Measurements from ENCODE around the gene RARB.

RARB gene

GRCh38 chr3:25582242-25582641 is 154.2 kb downstream of the RARB start:
- DNase-seq: no peak

GRCh38 chr3:25583343-25583742 is 155.3 kb downstream of the RARB start:
- DNase-seq: no peak

- DNase-seq: no peak
These were observed 156.1 kb downstream of the RARB start for GRCh38 chr3:25584011-25584789.

- DNase-seq: no peak
These were observed 157.5 kb downstream of the RARB start for GRCh38 chr3:25585361-25586166.

- no peak for DNase-seq
These were observed 158.1 kb downstream of the RARB start for GRCh38 chr3:25586167-25586505.

- no peak for DNase-seq
These were observed 158.5 kb downstream of the RARB start for GRCh38 chr3:25586553-25586952.

- no peak for DNase-seq
These were observed 159.0 kb downstream of the RARB start for GRCh38 chr3:25587094-25587493.

- no peak for DNase-seq
These were observed 159.5 kb downstream of the RARB start for GRCh38 chr3:25587526-25587925.

- no peak for DNase-seq
These were observed 159.9 kb downstream of the RARB start for GRCh38 chr3:25587975-25588374.

GRCh38 chr3:25588441-25589103 is 160.5 kb downstream of the RARB start:
- DNase-seq: no peak

GRCh38 chr3:25589104-25589782 is 161.2 kb downstream of the RARB start:
- no peak for DNase-seq

- DNase-seq: no peak
These were observed 161.8 kb downstream of the RARB start for GRCh38 chr3:25589783-25590258.

- no peak for DNase-seq
These were observed 164.5 kb downstream of the RARB start for GRCh38 chr3:25592510-25592968.

- DNase-seq: no peak
These were observed 164.9 kb downstream of the RARB start for GRCh38 chr3:25593001-25593400.

- no peak for DNase-seq
These were observed 166.0 kb downstream of the RARB start for GRCh38 chr3:25594007-25594502.

- DNase-seq: no peak
These were observed 169.6 kb downstream of the RARB start for GRCh38 chr3:25597535-25598101.

- DNase-seq: no peak
These were observed 175.6 kb downstream of the RARB start for GRCh38 chr3:25603703-25604102.

GRCh38 chr3:25604107-25604805 is 176.2 kb downstream of the RARB start:
- no peak for DNase-seq

- no peak for DNase-seq
These were observed 182.1 kb downstream of the RARB start for GRCh38 chr3:25610167-25610566.

GRCh38 chr3:25610779-25611178 is 182.7 kb downstream of the RARB start:
- DNase-seq: no peak

GRCh38 chr3:25611193-25611592 is 183.1 kb downstream of the RARB start:
- DNase-seq: no peak

GRCh38 chr3:25618028-25618427 is 190.0 kb downstream of the RARB start:
- DNase-seq: no peak
